HG03280 (cell line): Measurements from ENCODE around the gene SH2B3.

ENCODE experiments used
- ATAC-seq: cut with Tn5 transposase; IDR thresholded peaks from one replicate; pipeline ENCODE4 v1.9.1; 2021; ENCODE audit warnings: mild to moderate bottlenecking, moderate library complexity; ENCODE audit not compliant: unreplicated experiment

The SH2B3 gene

GRCh38 chr12:111427417-111428074, 21.8 kb downstream of the SH2B3 start:
- no peak for ATAC-seq

GRCh38 chr12:111428081-111428727, 22.5 kb downstream of the SH2B3 start:
- ATAC-seq: no peak

DNA sequence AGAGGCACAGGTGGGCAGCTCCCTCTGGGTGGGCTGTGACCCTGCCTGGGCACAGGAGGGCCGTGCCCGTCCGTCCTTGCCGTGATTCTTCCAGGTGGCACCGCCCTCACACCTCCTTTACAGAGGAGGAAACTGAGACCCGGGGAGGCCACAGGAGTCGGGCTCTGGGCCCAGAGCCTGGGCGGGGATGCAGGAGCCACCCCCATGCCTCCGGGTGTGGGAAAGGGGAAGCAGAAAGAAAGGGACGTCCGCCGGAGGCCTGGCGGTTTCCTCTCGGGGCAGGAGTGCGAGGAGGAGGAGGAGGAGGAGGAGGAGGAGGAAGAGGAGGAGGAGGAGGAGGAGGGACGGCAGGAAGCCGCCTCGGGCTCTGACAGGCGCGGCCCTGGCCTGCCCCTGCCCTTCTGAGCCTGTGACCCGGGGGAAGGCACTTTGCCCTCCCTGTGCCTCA, 23.0 kb downstream of the SH2B3 start:
- ATAC-seq: no peak

DNA sequence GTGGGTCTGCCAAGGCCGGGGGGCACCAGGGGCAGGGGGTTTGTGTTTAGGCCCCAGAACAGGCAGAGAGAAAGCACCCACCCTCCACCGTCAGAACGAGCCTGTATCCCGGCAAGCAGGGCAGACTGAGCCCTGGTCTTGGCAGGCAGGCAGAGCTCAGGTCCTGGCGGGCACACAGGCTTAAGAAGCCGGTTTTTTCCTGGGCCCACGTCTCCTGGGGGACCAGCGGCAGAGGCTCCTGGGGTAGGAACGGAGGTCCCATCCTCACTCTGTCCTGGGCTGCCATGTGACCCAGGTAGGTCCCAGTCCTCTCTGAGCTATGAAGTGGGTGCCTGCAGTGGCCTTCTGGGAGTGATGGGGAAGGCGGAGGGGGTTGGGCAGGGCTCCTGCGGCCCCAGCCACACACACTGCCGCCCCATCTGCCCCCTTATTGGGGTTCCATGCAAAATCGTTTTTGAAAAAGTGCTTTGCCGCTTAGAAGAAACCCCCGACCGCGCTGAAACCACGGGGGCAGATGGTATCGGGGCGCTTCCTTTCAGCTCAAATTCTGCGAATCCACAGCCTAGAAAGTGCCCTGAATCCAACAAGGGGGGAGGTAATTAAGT, 24.2 kb downstream of the SH2B3 start:
- ATAC-seq: no peak

- no peak for ATAC-seq
Observed at GRCh38 chr12:111430433-111431353, 25.0 kb downstream of the SH2B3 start.

GRCh38 chr12:111431772-111432171, 26.0 kb downstream of the SH2B3 start:
- no peak for ATAC-seq

GRCh38 chr12:111434049-111434448, 28.3 kb downstream of the SH2B3 start:
- no peak for ATAC-seq

GRCh38 chr12:111434680-111435338, 29.1 kb downstream of the SH2B3 start:
- ATAC-seq: peak; percentile 59

GRCh38 chr12:111435661-111436201, 30.0 kb downstream of the SH2B3 start:
- ATAC-seq: no peak

DNA sequence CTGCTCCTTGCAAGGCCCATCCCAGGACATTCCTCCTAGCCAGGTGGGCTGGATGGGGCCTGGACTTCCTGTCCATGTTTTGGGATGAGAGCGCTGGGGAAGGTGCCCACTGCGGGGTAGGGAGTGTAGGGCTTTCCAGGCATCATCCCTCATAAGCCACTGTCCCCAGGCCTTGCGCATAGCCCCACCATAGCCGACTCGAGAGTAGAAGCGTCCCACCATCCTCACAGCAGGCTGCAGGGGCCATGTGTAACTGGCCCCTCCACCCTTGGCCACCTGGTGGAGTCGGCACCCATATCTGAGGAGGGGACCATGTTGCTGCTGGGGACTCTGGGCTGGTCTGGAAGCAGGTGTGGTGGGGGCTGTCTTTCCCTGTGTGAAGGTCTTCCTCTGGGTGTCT, 30.5 kb downstream of the SH2B3 start:
- ATAC-seq: no peak

GRCh38 chr12:111436811-111437210, 31.1 kb downstream of the SH2B3 start:
- no peak for ATAC-seq

- ATAC-seq: no peak
Observed at GRCh38 chr12:111437816-111438454, 32.2 kb downstream of the SH2B3 start.

DNA sequence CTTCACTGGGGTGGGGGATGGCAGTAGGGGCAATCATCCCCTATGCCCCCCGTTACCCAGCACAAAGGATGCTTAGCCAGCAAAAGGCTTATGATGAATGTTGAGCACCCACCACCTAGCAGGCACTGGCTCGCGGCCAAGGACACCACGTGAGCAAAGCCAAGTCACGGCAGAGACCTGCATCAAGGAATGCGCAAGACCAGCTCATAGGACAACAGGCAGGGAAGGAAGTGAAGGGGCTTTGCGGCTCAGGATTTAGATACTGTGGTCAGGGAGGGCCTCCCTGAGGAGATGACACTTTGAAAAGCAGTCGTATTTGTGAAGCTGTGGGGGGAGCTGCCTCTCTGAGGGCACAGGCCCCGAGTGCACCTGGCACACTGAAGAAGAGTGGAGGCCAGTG, 32.8 kb downstream of the SH2B3 start:
- ATAC-seq: no peak

DNA sequence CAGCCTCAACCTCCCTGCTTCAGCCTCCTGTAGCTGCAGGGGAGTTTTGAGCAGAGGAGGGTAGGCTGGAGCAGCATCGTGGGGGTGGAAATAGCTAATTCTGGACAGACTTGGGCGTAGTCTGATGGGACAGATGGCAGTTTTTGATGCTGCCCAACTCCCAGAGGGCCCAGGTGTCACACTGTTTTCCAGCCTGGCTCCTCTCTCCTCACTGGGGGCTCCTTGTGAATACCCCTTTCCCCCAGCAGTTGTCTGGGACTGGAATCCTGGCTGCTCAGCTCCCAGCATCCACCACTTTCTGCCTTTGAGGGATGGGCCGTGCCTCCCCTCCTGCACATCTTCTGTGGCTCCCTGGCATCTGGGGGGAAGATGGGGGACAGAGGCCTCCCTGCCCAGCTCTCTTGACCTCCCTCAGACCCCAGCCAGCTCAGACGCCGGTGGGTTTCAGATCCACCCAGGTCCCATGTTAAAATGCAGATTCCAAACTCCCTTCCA, 34.0 kb downstream of the SH2B3 start:
- ATAC-seq: no peak

GRCh38 chr12:111440152-111440551, 34.4 kb downstream of the SH2B3 start:
- no peak for ATAC-seq

DNA sequence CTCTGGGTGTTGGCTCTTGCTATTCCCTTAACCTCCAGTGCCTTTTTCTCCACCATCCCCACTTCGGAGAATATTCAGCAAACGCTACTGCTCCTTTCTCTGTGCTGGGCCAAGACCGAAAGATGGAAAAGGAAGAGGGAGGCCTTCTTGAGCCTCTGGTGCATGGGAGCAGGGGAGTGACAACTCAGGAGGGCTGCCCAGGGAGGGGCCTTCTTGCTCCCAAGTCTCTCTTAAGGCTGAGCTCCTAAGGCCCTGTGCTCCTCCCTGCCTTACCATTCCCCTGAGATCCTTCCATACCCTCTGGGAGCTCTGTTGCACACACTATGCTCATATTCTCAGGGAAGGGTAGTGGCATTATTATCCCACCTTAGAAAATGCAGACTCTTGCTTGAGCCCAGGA, 34.9 kb downstream of the SH2B3 start:
- ATAC-seq: no peak

- ATAC-seq: no peak
Observed at GRCh38 chr12:111441107-111441928, 35.6 kb downstream of the SH2B3 start.

DNA sequence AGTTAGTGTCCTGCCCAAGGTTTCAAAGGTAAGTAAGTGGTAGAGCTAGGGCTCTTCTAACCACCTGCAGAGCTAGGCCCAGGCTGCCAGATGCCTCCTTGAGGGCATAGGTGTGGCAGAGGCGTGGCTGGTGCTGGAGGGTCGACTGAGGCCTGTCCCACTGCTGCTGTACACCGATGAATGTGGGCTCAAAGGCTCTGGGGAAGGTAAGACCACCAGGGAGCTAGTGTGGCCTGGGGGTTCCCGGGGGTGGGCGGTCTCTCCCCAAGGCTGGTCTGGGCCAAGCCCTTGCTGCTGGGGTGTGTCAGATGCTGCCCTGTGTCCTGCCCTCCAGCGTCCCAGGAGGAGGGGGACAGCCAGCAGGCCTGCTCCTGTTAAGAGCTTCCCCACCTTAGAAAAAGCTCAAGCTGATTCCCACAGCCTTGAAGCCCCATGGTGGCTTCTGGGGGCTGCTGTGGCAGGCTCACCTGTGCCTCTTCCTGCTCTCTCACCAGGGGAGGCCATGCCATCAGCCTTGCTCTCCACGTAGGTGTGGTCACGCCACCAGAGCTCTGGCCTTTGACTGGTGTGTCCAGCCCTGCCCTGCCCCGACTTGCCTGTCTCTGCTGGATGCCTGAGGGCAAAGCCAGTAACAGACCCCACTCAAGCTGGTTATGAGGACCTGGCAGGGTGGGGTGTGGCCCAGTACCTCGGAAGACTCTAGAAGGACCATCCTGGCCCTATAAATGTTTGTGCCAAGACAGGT, 36.8 kb downstream of the SH2B3 start:
- ATAC-seq: no peak
